ENCODE measurements around the gene GSC. TPM values are rescaled to one million over a fixed set of nuclear protein-coding genes. Genes with fewer than 3 reads are reported as not detected.
"Not testable (repeated sequence)": the region's sequence is repeated elsewhere in the genome, so short reads cannot be mapped to it uniquely, and the experiment has no call there.

Gene GSC
- polyA plus RNA-seq, 3 donors, result not detected

GRCh38 chr14:94747153-94747552, 22.8 kb downstream of the GSC start:
- not testable (repeated sequence) for DNase-seq

GRCh38 chr14:94746131-94746530, 23.8 kb downstream of the GSC start:
- DNase-seq, result no peak

GRCh38 chr14:94738751-94739150, 31.2 kb downstream of the GSC start:
- DNase-seq, result no peak

GRCh38 chr14:94738097-94738496, 31.8 kb downstream of the GSC start:
- no peak for DNase-seq

- no peak for DNase-seq
Measured at GRCh38 chr14:94728950-94729349, 41.0 kb downstream of the GSC start.

GRCh38 chr14:94728440-94728839, 41.5 kb downstream of the GSC start:
- not testable (repeated sequence) for DNase-seq

- DNase-seq, result not testable (repeated sequence)
Measured at GRCh38 chr14:94726649-94727048, 43.3 kb downstream of the GSC start.

- no peak for DNase-seq
Measured at GRCh38 chr14:94724993-94725392, 44.9 kb downstream of the GSC start.

- no peak for DNase-seq
Measured at GRCh38 chr14:94722397-94722796, 47.5 kb downstream of the GSC start.

Other genes with a start within 250 kb of the GSC start
- gene SERPINA4, start 208.7 kb downstream of the GSC start, polyA plus RNA-seq (ENCODE audit: insufficient read length in 3 of 3), result 1 to 10 TPM in 2 of 3 donors, under 1 TPM in 1; 0.80 to 1.7 (median 1.3) TPM
- 10 to 100 TPM in 1 of 3 donors, 1 to 10 TPM in 2; 9.2 to 12.8 (median 9.4) TPM for gene SERPINA5, start 188.7 kb downstream of the GSC start, polyA plus RNA-seq (ENCODE audit: insufficient read length in 3 of 3)
- gene SERPINA3, start 157.7 kb downstream of the GSC start, polyA plus RNA-seq (ENCODE audit: insufficient read length in 3 of 3), result under 1 TPM in 1 of 3 donors, not detected in 2; 0.14 TPM